ENCODE measurements around the gene TRIM47.

TRIM47 gene

GRCh38 chr17:75878174-75878998, at the start of gene TRIM47:
Gene TRIM47 (minus strand): TSS chr17:75878581. CDS start chr17:75878548, 33 bp downstream.
- DNase-seq (ENCODE audit: low read depth): no peak

DNA sequence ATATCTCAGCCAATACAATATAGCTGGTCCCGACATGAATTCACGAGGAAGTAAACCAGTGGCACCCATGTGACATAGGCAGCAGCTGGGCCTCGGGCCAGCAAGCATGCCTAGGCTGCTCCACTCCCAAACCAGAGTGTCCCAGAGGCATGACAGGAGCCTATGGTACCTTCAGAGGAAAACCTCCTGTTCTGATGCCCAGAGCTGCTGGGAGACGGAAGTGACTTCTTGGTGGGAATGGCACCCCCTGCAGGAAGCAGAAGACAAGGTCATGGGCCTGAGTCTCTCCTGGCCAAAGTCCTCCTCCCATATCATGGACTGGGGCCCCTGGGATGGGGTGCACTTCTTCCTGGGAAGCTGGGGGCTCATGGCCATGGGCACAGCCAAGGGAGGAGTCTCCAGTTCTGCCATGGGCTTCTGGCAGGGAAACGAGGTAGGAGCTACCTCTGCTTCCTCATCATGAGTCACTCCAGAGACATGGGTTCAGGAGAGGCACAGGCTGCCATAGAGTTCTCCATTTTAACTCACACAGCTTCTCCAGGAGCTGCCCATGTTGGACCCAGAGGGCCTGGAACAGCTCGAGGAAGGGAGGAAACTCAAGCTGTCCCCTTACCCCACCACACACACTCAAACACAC, 49.0 kb upstream of the TRIM47 start:
- DNase-seq (ENCODE audit: low read depth): no peak

GRCh38 chr17:75926456-75926855, 48.1 kb upstream of the TRIM47 start:
- no peak for DNase-seq (ENCODE audit: low read depth)

GRCh38 chr17:75925912-75926311, 47.5 kb upstream of the TRIM47 start:
- no peak for DNase-seq (ENCODE audit: low read depth)

DNA sequence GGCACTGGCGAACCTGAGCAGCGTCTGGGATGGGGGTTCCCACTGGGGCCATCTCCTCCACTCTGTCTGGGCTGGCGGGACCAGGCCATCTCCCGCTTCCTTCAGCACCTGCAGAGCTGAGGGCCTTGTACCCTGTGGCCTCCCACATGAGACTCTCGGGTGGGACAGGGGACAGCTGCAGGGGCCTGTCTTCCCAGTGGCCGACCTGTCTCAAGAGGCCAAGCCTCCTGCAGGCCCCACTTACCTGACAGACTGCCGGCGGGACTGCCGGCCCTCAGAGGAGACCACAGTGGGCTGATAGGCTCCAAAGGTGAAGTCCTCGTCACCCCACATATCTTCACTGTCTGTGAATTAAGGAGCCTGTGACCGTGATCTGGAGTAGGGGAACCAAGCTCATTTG, 46.7 kb upstream of the TRIM47 start:
- DNase-seq (ENCODE audit: low read depth): no peak

- DNase-seq (ENCODE audit: low read depth): no peak
Observed at GRCh38 chr17:75922963-75923874, 44.8 kb upstream of the TRIM47 start.

GRCh38 chr17:75922173-75922961, 44.0 kb upstream of the TRIM47 start:
- no peak for DNase-seq (ENCODE audit: low read depth)

DNA sequence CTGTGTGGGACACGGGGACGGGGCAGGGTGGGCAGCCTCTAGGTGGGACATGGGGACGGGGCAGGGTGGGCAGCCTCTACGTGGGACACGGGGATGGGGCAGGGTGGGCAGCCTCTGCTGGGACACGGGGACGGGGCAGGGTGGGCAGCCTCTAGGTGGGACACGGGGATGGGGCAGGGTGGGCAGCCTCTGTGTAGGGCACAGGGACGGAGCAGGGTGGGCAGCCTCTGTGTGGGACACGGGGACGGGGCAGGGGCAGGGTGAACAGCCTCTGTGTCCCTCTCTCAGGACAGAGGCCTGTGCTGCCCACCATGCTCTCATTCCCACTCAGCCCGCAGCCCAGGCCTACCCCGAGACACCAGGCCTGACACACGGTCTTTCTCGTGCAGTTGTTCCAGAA, 43.2 kb upstream of the TRIM47 start:
- DNase-seq (ENCODE audit: low read depth): no peak

- DNase-seq (ENCODE audit: low read depth): no peak
Observed at GRCh38 chr17:75920045-75920560, 41.7 kb upstream of the TRIM47 start.

- no peak for DNase-seq (ENCODE audit: low read depth)
Observed at GRCh38 chr17:75919611-75920010, 41.2 kb upstream of the TRIM47 start.

GRCh38 chr17:75917917-75918445, 39.6 kb upstream of the TRIM47 start:
- DNase-seq (ENCODE audit: low read depth): no peak

- DNase-seq (ENCODE audit: low read depth): no peak
Observed at GRCh38 chr17:75917141-75917916, 38.9 kb upstream of the TRIM47 start.

DNA sequence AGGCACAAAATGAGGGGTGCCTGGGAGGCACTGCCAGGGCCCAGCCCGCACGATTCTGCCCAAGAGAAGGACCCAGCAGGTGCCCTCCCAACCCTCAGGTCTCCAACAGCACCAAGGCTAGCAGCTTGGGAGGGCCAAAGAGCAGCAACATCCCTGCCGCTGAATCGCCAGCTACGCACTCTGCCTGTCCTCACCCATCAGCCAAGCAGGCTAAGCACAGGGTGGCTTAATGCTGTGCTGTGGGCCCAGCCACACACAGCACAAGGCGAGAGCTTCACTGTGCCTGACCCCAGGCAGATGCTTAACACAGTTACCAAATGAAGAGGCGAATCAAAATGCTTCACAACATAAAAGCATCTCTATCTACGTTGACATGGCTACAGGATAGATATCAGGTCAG, 36.9 kb upstream of the TRIM47 start:
- DNase-seq (ENCODE audit: low read depth): no peak

DNA sequence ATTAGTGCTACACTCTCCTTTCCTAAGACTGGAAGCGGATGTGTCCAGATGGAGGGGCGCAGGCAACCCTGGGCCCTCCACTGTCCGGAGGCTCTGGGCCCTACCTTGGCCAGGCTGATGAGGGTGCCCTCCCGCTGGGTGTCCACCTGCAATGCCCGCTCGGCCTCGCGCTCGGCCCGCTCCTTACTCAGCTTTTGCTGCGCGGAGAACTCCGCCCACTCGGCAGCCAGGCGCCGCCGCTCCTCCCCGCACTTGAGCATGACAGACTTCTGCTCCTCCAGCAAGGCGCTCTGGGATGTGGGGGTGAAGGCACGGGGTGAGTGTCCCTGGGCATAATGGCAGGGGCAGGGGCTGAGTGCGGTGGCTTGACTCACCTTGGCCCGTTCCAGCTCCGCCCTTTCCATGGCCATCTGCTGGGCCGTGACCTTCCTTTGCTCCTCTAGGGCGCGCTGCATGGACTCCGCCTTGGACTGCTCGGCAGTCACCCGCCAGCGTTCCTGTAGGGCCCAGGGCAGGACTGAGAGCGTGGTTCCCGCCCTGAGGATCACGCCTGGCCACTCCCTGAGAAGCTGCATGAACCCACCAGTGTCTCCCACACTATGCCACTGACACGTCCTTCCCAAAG, 36.4 kb upstream of the TRIM47 start:
- no peak for DNase-seq (ENCODE audit: low read depth)

GRCh38 chr17:75913537-75914210, 35.3 kb upstream of the TRIM47 start:
- no peak for DNase-seq (ENCODE audit: low read depth)

DNA sequence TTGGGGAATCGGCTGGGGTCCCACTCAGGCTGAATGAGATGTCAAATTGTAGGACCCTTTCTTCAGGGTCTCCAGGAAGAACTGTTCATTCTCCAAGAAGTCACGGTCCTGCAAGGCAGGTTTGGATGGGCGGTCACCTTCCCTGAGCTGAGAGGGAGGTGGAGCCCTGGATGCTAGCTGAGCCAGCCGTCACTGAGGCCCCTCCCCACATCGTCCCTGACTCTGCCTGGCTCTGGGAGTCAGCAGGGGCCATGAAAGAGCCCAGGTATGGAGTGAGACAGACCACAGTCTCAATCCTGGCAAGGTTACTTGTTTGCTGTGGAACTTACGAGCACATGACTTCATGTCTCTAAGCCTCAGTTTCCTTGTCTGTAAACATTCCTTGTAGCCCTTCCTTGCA, 32.3 kb upstream of the TRIM47 start:
- DNase-seq (ENCODE audit: low read depth): no peak

- no peak for DNase-seq (ENCODE audit: low read depth)
Observed at GRCh38 chr17:75909812-75910274, 31.5 kb upstream of the TRIM47 start.

DNA sequence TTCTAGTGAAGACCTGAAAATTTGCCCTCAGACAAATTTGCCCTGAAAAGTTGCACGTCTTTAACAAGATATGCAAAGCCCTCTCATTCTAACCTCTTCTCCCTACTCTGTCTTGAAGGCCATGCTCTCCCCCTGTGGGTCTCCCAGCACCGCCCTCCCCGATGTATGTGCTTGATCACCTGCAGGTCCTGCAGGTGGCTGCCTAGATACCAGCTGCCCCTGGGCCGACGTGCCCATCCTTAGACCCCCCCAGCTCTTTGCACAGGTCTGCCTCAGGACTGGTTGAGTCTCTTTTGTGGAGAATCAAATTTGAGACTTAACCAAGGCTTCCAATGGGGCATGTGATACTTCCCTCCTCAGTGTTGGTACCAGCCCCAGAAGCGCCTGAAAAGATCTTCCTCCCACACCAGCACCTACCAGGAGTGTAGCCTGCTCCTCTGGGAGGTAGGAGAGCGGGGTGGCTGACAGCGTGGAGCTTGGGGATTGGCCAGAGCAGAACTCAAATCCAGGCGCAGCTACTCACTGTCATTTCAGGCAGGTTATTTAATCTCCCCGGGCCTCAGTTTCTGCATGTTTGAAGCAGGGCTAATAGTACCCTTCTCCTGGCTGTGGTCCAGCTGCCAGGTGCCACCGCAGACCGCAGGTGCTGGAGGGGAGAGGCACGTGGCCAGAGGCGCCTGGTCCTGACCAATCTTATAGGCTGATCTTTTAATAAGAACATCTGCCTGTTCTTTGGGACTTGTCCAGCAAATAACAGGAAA, 30.9 kb upstream of the TRIM47 start:
- DNase-seq (ENCODE audit: low read depth): no peak

DNA sequence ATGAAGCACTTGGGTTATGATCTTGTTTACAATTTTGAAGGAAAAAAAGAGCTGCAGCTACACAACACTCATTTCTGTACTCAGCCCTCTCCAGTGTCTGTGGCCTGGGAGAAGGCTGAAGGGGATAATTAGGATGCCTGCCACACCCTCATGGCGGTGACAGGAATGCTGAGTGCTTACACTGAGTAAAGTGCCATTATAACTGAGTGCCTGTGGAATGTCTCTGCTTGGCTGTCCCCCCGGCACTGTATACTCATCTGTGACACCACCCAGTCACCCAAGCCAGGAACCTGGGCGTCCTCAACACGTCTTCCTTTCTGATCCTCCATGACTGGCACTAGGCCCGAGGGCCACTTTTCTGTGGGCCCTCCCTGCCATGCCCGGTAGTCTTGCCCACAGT, 29.8 kb upstream of the TRIM47 start:
- DNase-seq (ENCODE audit: low read depth): no peak

All from stimulated activated CD4-positive, alpha-beta T cell treated with anti-CD3 and anti-CD28 coated beads, Interleukin-2, amount 100 ng/mL, for 4 hours (primary cell).